Sigmoid colon (tissue), 4 donors: ENCODE measurements around the gene SNCG.
"Not testable (repeated sequence)": the region's sequence is repeated elsewhere in the genome, so short reads cannot be mapped to it uniquely, and the experiment has no call there.

Source experiments
- POLR2A ChIP-seq, 2 donors: fragments of 450-650 bp; IDR thresholded peaks; one replicate each; pipeline ENCODE4 v1.6.1; 2016; ENCODE audit warnings: antibody characterized with exemption in 2 of 2, mild to moderate bottlenecking in 2 of 2, moderate library complexity in 2 of 2
- POLR2AphosphoS5 ChIP-seq, 4 donors: sonication (generic); formaldehyde crosslinking; IDR thresholded peaks; one replicate each; pipeline ENCODE4 v1.6.1; 2017; ENCODE audit warnings: antibody characterized with exemption in 4 of 4
- TF ChIP-seq, protein P1 (sequence below), 4 experiments: fragments of 450-650 bp in 3 of 4; fragments of 200-600 bp in 1 of 4; IDR thresholded peaks; one replicate each; pipeline ENCODE4 v1.5.1; 2016 to 2019; ENCODE audit warnings: antibody characterized with exemption in 4 of 4, mild to moderate bottlenecking in 3 of 4, moderate library complexity in 2 of 4

DNA sequence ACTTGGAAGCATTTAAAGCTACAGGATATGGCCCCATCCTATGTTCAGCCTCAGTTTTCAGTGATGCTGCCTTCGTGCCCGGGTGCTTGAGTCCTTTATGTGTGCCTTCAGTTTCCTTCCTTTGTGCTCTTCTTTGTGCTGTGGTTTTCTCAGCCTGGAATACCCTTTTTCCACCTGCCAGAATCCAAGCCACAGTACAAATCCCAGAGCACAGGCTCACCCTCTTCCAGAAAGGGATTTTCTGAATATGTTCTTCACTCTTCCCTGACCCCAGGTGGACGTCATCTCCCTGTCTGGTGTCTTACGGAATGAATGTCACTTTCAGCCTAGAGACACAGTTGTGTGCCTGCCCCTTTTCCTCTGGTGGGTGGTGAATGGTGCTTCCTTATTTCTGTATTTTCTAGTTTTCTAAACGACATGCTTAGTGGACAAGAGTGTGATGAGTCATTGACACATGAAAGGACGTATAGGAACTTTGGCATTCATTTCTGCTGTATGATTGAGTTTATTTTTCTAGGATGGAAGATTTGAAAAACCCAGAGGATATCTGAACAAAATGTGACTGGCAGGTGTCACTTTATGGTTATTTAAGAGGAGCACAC, 41.5 kb downstream of the SNCG start:
- TF ChIP-seq, protein P1, sequence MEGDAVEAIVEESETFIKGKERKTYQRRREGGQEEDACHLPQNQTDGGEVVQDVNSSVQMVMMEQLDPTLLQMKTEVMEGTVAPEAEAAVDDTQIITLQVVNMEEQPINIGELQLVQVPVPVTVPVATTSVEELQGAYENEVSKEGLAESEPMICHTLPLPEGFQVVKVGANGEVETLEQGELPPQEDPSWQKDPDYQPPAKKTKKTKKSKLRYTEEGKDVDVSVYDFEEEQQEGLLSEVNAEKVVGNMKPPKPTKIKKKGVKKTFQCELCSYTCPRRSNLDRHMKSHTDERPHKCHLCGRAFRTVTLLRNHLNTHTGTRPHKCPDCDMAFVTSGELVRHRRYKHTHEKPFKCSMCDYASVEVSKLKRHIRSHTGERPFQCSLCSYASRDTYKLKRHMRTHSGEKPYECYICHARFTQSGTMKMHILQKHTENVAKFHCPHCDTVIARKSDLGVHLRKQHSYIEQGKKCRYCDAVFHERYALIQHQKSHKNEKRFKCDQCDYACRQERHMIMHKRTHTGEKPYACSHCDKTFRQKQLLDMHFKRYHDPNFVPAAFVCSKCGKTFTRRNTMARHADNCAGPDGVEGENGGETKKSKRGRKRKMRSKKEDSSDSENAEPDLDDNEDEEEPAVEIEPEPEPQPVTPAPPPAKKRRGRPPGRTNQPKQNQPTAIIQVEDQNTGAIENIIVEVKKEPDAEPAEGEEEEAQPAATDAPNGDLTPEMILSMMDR (IDR thresholded peaks at IDR 0.05), result not testable (repeated sequence)
- TF ChIP-seq POLR2A, POLR2AphosphoS5 (IDR thresholded peaks at IDR 0.05): not testable (repeated sequence)
